Natural killer cell (primary cell): ENCODE data around the gene DUT. TPM values are rescaled to one million over a fixed set of nuclear protein-coding genes. Genes with fewer than 3 reads are reported as not detected.

Experiments used
- ATAC-seq, 3 donors: fragments of 150-1000 bp in 2 of 3; fragments of 200-7000 bp in 1 of 3; cut with Tn5 transposase; 1 replicate in 1 of 3; 2 replicates in 2 of 3; pipeline ENCODE4 v1.10.0; 2021; ENCODE audit warnings: mild to moderate bottlenecking in 2 of 3, moderate library complexity in 2 of 3
- DNase-seq, 2 donors: peaks; one replicate each; pipeline versions ENCODE4 v3.0.0 to v3.0.0-alpha.2; 2013 to 2021; ENCODE audit warnings: mixed read lengths in 1 of 2
- H3K27ac ChIP-seq: one replicate; pipeline ENCODE4 v1.5.1; 2013; ENCODE audit warnings: mild to moderate bottlenecking, low read length
- H3K27me3 ChIP-seq: one replicate; pipeline ENCODE4 v1.6.1; 2013; ENCODE audit warnings: low read length; ENCODE audit not compliant: control insufficient read depth, insufficient read depth
- H3K36me3 ChIP-seq: one replicate; pipeline ENCODE4 v1.6.1; 2013; ENCODE audit warnings: low read length; ENCODE audit not compliant: control insufficient read depth, insufficient read depth
- H3K4me1 ChIP-seq: one replicate; pipeline ENCODE4 v1.6.1; 2013; ENCODE audit warnings: low read length; ENCODE audit not compliant: control insufficient read depth, insufficient read depth
- H3K4me3 ChIP-seq: one replicate; pipeline ENCODE4 v1.5.1; 2013; ENCODE audit warnings: low read length
- H3K9me3 ChIP-seq: one replicate; pipeline ENCODE4 v1.6.1; 2013; ENCODE audit warnings: low read length; ENCODE audit not compliant: control insufficient read depth, insufficient read depth
- H3K27ac Mint-ChIP-seq, 2 donors: one replicate each; pipeline ENCODE4 v1.8.0; 2022; ENCODE audit warnings: mild to moderate bottlenecking in 2 of 2, mixed read lengths in 2 of 2, moderate library complexity in 1 of 2
- H3K27me3 Mint-ChIP-seq, 2 donors: one replicate each; pipeline ENCODE4 v1.8.0; 2022; ENCODE audit warnings: low read depth in 2 of 2, mixed read lengths in 2 of 2
- H3K36me3 Mint-ChIP-seq: one replicate; pipeline ENCODE4 v1.8.0; 2022; ENCODE audit warnings: mixed read lengths
- H3K4me1 Mint-ChIP-seq, 2 donors: one replicate each; pipeline ENCODE4 v1.8.0; 2022; ENCODE audit warnings: mixed read lengths in 2 of 2
- H3K4me3 Mint-ChIP-seq: one replicate; pipeline ENCODE4 v1.8.0; 2022; ENCODE audit warnings: mild to moderate bottlenecking, moderate library complexity, mixed read lengths
- H3K9me3 Mint-ChIP-seq, 2 donors: one replicate each; pipeline ENCODE4 v1.8.0; 2022; ENCODE audit warnings: mixed read lengths in 2 of 2
- CTCF ChIP-seq: fragments of 200-600 bp; IDR thresholded peaks from one replicate; pipeline ENCODE4 v1.8.0; 2022; ENCODE audit warnings: antibody characterized with exemption
- WGBS: methylation state at CpG from one replicate; pipeline ENCODE4 v1.1.7; 2013; ENCODE audit warnings: missing lambda C conversion rate; ENCODE audit not compliant: insufficient coverage; 5-methylcytosine and 5-hydroxymethylcytosine counted together
- intact Hi-C: fragments of 100-400 bp; cut with micrococcal nuclease; formaldehyde crosslinking; loops from one replicate; pipeline ENCODE4 v1.14.2; 2022
- total RNA-seq, 4 donors: library from RNA; stranded (reverse); fragments of 120-200 nt in 1 of 4; gene quantifications; one replicate each; pipeline versions ENCODE4 v1.2.3 to v1.2.4, GENCODE V29; 2013 to 2022

Gene DUT
- total RNA-seq, 3 donors from 2014 or later (not counting 1 experiment from before 2014, with no cell fraction given): 34.4 to 48.3 (median 44.8) TPM

- H3K36me3 ChIP-seq: peaks cover 18% of the 10 kb centered on the region
- Mint-ChIP-seq H3K27ac (no peak overlapping the region), H3K4me3 (peak overlapping the region; percentile 50), H3K9me3 (no peaks in the 10 kb centered on the region), H3K27me3 (no peaks in the 10 kb centered on the region), H3K4me1 (peaks cover 21 to 25% of the 10 kb centered on the region in 2 donors), H3K36me3 (no peaks in the 10 kb centered on the region)
- no peak overlapping the region for H3K4me3 ChIP-seq
- no peak for TF ChIP-seq CTCF
- H3K27ac ChIP-seq: no peak overlapping the region
- 46% methylated on average over 3 of the region's 4 CpGs for WGBS
- no peaks in the 10 kb centered on the region for H3K27me3 ChIP-seq
- intact Hi-C loops: no loop called here
- H3K9me3 ChIP-seq: no peaks in the 10 kb centered on the region
- DNase-seq (no peak), ATAC-seq (no peak)
- peaks cover 14% of the 10 kb centered on the region for H3K4me1 ChIP-seq
Measured at GRCh38 chr15:48333540-48333939, 2.3 kb downstream of the DUT start.

GRCh38 chr15:48334260-48334659 is 3.0 kb downstream of the DUT start:
- Mint-ChIP-seq H3K36me3 (no peaks in the 10 kb centered on the region), H3K4me3 (peak overlapping the region; percentile 50), H3K4me1 (peaks cover 21 to 25% of the 10 kb centered on the region in 2 donors), H3K9me3 (no peaks in the 10 kb centered on the region), H3K27ac (no peak overlapping the region), H3K27me3 (no peaks in the 10 kb centered on the region)
- H3K36me3 ChIP-seq: peaks cover 18% of the 10 kb centered on the region
- 88% methylated on average over 2 of the region's 2 CpGs for WGBS
- ATAC-seq: no peak
- H3K27me3 ChIP-seq: no peaks in the 10 kb centered on the region
- no peak for TF ChIP-seq CTCF
- H3K27ac ChIP-seq: no peak overlapping the region
- H3K4me1 ChIP-seq: peaks cover 14% of the 10 kb centered on the region
- no peak overlapping the region for H3K4me3 ChIP-seq
- no peak for DNase-seq
- intact Hi-C loops: no loop called here
- H3K9me3 ChIP-seq: no peaks in the 10 kb centered on the region

- H3K27me3 Mint-ChIP-seq: no peaks in the 10 kb centered on the region
- intact Hi-C loops: no loop called here
- ATAC-seq (no peak), DNase-seq (peak in 1 of 2 donors; percentile 42)
- TF ChIP-seq CTCF: no peak
- no peak overlapping the region for H3K27ac ChIP-seq
- no peak overlapping the region for H3K27ac Mint-ChIP-seq
- no peaks in the 10 kb centered on the region for H3K9me3 ChIP-seq
- H3K36me3 ChIP-seq: peaks cover 30% of the 10 kb centered on the region
- no peaks in the 10 kb centered on the region for H3K36me3 Mint-ChIP-seq
- H3K4me3 Mint-ChIP-seq: no peak overlapping the region
- WGBS: 89% methylated on average over 2 of the region's 2 CpGs
- H3K4me1 Mint-ChIP-seq: peaks cover 8 to 11% of the 10 kb centered on the region in 2 donors
- no peaks in the 10 kb centered on the region for H3K9me3 Mint-ChIP-seq
- H3K27me3 ChIP-seq: no peaks in the 10 kb centered on the region
- no peak overlapping the region for H3K4me3 ChIP-seq
- H3K4me1 ChIP-seq: peaks cover 6% of the 10 kb centered on the region
Measured at GRCh38 chr15:48336940-48337339, 5.7 kb downstream of the DUT start.

GRCh38 chr15:48337607-48338006 is 6.4 kb downstream of the DUT start:
- WGBS: 100% methylated on average over 1 of the region's 1 CpG
- H3K36me3 Mint-ChIP-seq: no peaks in the 10 kb centered on the region
- no peak for TF ChIP-seq CTCF

More at GRCh38 chr15:48337607-48338006, 6.4 kb downstream of the DUT start:
- Histone ChIP-seq H3K4me1 (peaks cover under 1% of the 10 kb centered on the region), H3K27me3 (no peaks in the 10 kb centered on the region), H3K36me3 (peaks cover 30% of the 10 kb centered on the region), H3K27ac (no peak overlapping the region), H3K9me3 (no peaks in the 10 kb centered on the region), H3K4me3 (no peak overlapping the region)
- Mint-ChIP-seq H3K27ac (no peak overlapping the region), H3K4me1 (peaks cover 5 to 7% of the 10 kb centered on the region in 2 donors), H3K9me3 (no peaks in the 10 kb centered on the region), H3K27me3 (no peaks in the 10 kb centered on the region), H3K4me3 (no peak overlapping the region)
- DNase-seq: no peak
- intact Hi-C loops: no loop called here
- no peak for ATAC-seq
